Tibial nerve (tissue), 4 donors: ENCODE results near the gene AKNA.

Source experiments
- CTCF ChIP-seq, 5 experiments: fragments of 200-600 bp in 3 of 5; fragments of 450-650 bp in 2 of 5; sonication (generic) in 3 of 5; IDR thresholded peaks; one replicate each; pipeline ENCODE4 v1.5.1; 2016 to 2019; ENCODE audit warnings: antibody characterized with exemption in 5 of 5, mild to moderate bottlenecking in 3 of 5, moderate library complexity in 2 of 5
- EP300 ChIP-seq, 2 donors: sonication (generic); formaldehyde crosslinking; IDR thresholded peaks; one replicate each; pipeline ENCODE4 v1.6.1; 2017; ENCODE audit warnings: antibody characterized with exemption in 2 of 2, mild to moderate bottlenecking in 1 of 2
- POLR2A ChIP-seq, 2 donors: fragments of 450-650 bp; IDR thresholded peaks; one replicate each; pipeline ENCODE4 v1.6.1; 2017; ENCODE audit warnings: antibody characterized with exemption in 2 of 2, mild to moderate bottlenecking in 2 of 2, moderate library complexity in 2 of 2

GRCh38 chr9:114431003-114431402 lies 43.2 kb upstream of the AKNA start:
- TF ChIP-seq CTCF (IDR thresholded peaks at IDR 0.05) (no peak), POLR2A (IDR thresholded peaks at IDR 0.05) (no peak), EP300 (IDR thresholded peaks at IDR 0.05) (no peak)
